Caco-2 (cell line): ENCODE measurements around the gene MCC. TPM values are rescaled to one million over a fixed set of nuclear protein-coding genes. Genes with fewer than 3 reads are reported as not detected.

Experiments
- BruUV-seq: library from RNA; stranded (reverse); fragments of 400-500 nt; replicated peaks from 2 replicates; lab custom pipeline; 2021; lab: Mats Ljungman, UMichigan
- CTCF ChIA-PET: fragments of 300-600 bp; sonication (Branson Sonifier 250); formaldehyde crosslinking; loops from one replicate; lab custom pipeline; 2022; ENCODE audit warnings: antibody characterized with exemption; lab: Charles Lee
- POLR2A ChIA-PET: fragments of 300-600 bp; sonication (Branson Sonifier 250); formaldehyde crosslinking; loops from one replicate; lab custom pipeline; 2022; ENCODE audit warnings: antibody characterized with exemption; lab: Charles Lee
- DNase-seq, 2 experiments: peaks; one replicate each; pipeline versions ENCODE4 v3.0.0 to v3.0.0-alpha.2; 2020 to 2022
- H3K27me3 ChIP-seq: replicated peaks from 2 replicates; pipeline ENCODE4 v1.6.0; 2011; ENCODE audit warnings: low read length; ENCODE audit not compliant: control insufficient read depth, insufficient read depth
- H3K36me3 ChIP-seq: 2 replicates; pipeline ENCODE4 v1.5.1; 2011; ENCODE audit warnings: low read length; ENCODE audit not compliant: control insufficient read depth, insufficient read depth
- H3K4me1 ChIP-seq: fragments of 250-450 bp; sonication (Bioruptor Pico); 2 replicates; pipeline ENCODE4 v1.5.1; 2020; ENCODE audit warnings: mild to moderate bottlenecking
- H3K4me3 ChIP-seq: 2 replicates; pipeline ENCODE4 v1.5.1; 2011; ENCODE audit warnings: low read depth, mild to moderate bottlenecking, control low read depth, low read length
- H3K9me3 ChIP-seq: fragments of 250-450 bp; sonication (Bioruptor Pico); 2 replicates; pipeline ENCODE4 v1.5.1; 2020; ENCODE audit warnings: mild to moderate bottlenecking, moderate library complexity
- H3K27ac Mint-ChIP-seq: one replicate; pipeline ENCODE4 v1.8.0; 2022; ENCODE audit warnings: mixed read lengths; ENCODE audit not compliant: unreplicated experiment
- H3K27me3 Mint-ChIP-seq: one replicate; pipeline ENCODE4 v1.8.0; 2022; ENCODE audit warnings: mixed read lengths; ENCODE audit not compliant: insufficient read depth, unreplicated experiment
- H3K36me3 Mint-ChIP-seq: one replicate; pipeline ENCODE4 v1.8.0; 2022; ENCODE audit warnings: mild to moderate bottlenecking, mixed read lengths; ENCODE audit not compliant: insufficient read depth, unreplicated experiment
- H3K4me1 Mint-ChIP-seq: one replicate; pipeline ENCODE4 v1.8.0; 2022; ENCODE audit warnings: low read depth, mixed read lengths; ENCODE audit not compliant: unreplicated experiment
- H3K4me3 Mint-ChIP-seq: one replicate; pipeline ENCODE4 v1.8.0; 2022; ENCODE audit warnings: mild to moderate bottlenecking, moderate library complexity, mixed read lengths; ENCODE audit not compliant: unreplicated experiment
- H3K9me3 Mint-ChIP-seq: one replicate; pipeline ENCODE4 v1.8.0; 2022; ENCODE audit warnings: mixed read lengths; ENCODE audit not compliant: unreplicated experiment
- intact Hi-C: fragments of 100-400 bp; cut with micrococcal nuclease; formaldehyde crosslinking; loops from one replicate; pipeline ENCODE4 v1.10.0; 2022; ENCODE audit not compliant: unreplicated experiment
- total RNA-seq: library from RNA; stranded (reverse); gene quantifications from 2 replicates; pipeline ENCODE4 v1.2.3, GENCODE V29; 2022
- TF ChIP-seq, protein P1 (sequence below), 2 experiments: fragments of 200-600 bp in 1 of 2; IDR thresholded peaks; 1 replicate in 1 of 2; 2 replicates in 1 of 2; pipeline versions ENCODE4 v1.5.1 to v1.8.0; 2011 to 2022; ENCODE audit warnings: antibody characterized with exemption in 1 of 2, control low read depth in 1 of 2, inconsistent platforms in 1 of 2, low read depth in 1 of 2, low read length in 1 of 2, mild to moderate bottlenecking in 1 of 2, moderate library complexity in 1 of 2; ENCODE audit not compliant: insufficient read depth in 1 of 2, severe bottlenecking in 1 of 2, unreplicated experiment in 1 of 2

MCC gene
- total RNA-seq, 1 experiment from 2014 or later: 0.09 TPM

- H3K27ac Mint-ChIP-seq: no peak overlapping the region
- Histone ChIP-seq H3K4me3 (no peak overlapping the region), H3K9me3 (no peaks in the 10 kb centered on the region), H3K36me3 (no peaks in the 10 kb centered on the region; the same call in 1 of the 2 replicates), H3K4me1 (no peaks in the 10 kb centered on the region; the same call in 1 of the 2 replicates), H3K27me3 (no peaks in the 10 kb centered on the region)
- TF ChIP-seq, protein P1, sequence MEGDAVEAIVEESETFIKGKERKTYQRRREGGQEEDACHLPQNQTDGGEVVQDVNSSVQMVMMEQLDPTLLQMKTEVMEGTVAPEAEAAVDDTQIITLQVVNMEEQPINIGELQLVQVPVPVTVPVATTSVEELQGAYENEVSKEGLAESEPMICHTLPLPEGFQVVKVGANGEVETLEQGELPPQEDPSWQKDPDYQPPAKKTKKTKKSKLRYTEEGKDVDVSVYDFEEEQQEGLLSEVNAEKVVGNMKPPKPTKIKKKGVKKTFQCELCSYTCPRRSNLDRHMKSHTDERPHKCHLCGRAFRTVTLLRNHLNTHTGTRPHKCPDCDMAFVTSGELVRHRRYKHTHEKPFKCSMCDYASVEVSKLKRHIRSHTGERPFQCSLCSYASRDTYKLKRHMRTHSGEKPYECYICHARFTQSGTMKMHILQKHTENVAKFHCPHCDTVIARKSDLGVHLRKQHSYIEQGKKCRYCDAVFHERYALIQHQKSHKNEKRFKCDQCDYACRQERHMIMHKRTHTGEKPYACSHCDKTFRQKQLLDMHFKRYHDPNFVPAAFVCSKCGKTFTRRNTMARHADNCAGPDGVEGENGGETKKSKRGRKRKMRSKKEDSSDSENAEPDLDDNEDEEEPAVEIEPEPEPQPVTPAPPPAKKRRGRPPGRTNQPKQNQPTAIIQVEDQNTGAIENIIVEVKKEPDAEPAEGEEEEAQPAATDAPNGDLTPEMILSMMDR (IDR thresholded peaks at IDR 0.05; ENCODE audit: insufficient read depth in 1 of 2, low read depth in 1 of 2, low read length in 1 of 2, severe bottlenecking in 1 of 2, unreplicated experiment in 1 of 2): no peak
- no peak for DNase-seq
- CTCF ChIA-PET: no interaction called here
- no peaks in the 10 kb centered on the region for H3K9me3 Mint-ChIP-seq
- H3K27me3 Mint-ChIP-seq: no peaks in the 10 kb centered on the region
- no peaks in the 10 kb centered on the region for H3K4me1 Mint-ChIP-seq
- intact Hi-C loops: no loop called here
- POLR2A ChIA-PET: no interaction called here
- BruUV-seq: no TSS peak
- H3K36me3 Mint-ChIP-seq: peaks cover 86% of the 10 kb centered on the region
- no peak overlapping the region for H3K4me3 Mint-ChIP-seq
Observed at GRCh38 chr5:113024076-113024697, 464.1 kb downstream of the MCC start.

DNA sequence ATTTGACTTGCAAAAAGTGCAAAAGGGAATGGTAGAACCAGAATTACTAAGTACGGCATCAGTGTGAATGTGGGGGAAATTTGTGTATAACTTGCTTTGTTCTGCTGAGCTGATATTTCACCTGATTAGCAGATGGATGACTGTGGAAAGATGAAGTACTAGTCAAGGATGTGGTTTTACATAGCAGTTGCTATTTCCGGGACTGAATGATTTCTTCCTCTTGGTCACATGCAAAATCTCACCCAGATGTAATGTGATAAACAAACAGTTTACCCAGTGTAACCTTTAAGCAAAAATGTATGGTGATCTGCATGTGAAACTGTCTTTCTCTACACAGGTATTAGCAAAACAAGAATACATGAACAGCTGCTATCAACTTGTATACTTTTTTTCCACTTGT is 465.6 kb downstream of the MCC start:
- no peak for DNase-seq
- TF ChIP-seq, protein P1 (IDR thresholded peaks at IDR 0.05; ENCODE audit: insufficient read depth in 1 of 2, low read depth in 1 of 2, low read length in 1 of 2, severe bottlenecking in 1 of 2, unreplicated experiment in 1 of 2): no peak
- no peaks in the 10 kb centered on the region for H3K27me3 ChIP-seq
- H3K36me3 ChIP-seq: no peaks in the 10 kb centered on the region; the same call in 1 of the 2 replicates
- Mint-ChIP-seq H3K36me3 (peaks cover 89% of the 10 kb centered on the region), H3K4me1 (peaks cover 4% of the 10 kb centered on the region), H3K9me3 (no peaks in the 10 kb centered on the region), H3K4me3 (no peak overlapping the region), H3K27ac (no peak overlapping the region), H3K27me3 (no peaks in the 10 kb centered on the region)
- intact Hi-C loops: no loop called here
- H3K9me3 ChIP-seq: no peaks in the 10 kb centered on the region
- no peak overlapping the region for H3K4me3 ChIP-seq
- ChIA-PET POLR2A (no interaction called here), CTCF (no interaction called here)
- no peaks in the 10 kb centered on the region; the same call in 1 of the 2 replicates for H3K4me1 ChIP-seq
- no TSS peak for BruUV-seq

- Mint-ChIP-seq H3K4me3 (no peak overlapping the region), H3K27me3 (no peaks in the 10 kb centered on the region), H3K36me3 (peaks cover 78% of the 10 kb centered on the region), H3K9me3 (no peaks in the 10 kb centered on the region), H3K27ac (no peak overlapping the region), H3K4me1 (peaks cover 4% of the 10 kb centered on the region)
- no peaks in the 10 kb centered on the region; the same call in 1 of the 2 replicates for H3K4me1 ChIP-seq
- TF ChIP-seq, protein P1 (IDR thresholded peaks at IDR 0.05; ENCODE audit: insufficient read depth in 1 of 2, low read depth in 1 of 2, low read length in 1 of 2, severe bottlenecking in 1 of 2, unreplicated experiment in 1 of 2): no peak
- H3K9me3 ChIP-seq: no peaks in the 10 kb centered on the region
- DNase-seq: no peak
- ChIA-PET POLR2A (no interaction called here), CTCF (no interaction called here)
- no peaks in the 10 kb centered on the region; the same call in 1 of the 2 replicates for H3K36me3 ChIP-seq
- no peaks in the 10 kb centered on the region for H3K27me3 ChIP-seq
- intact Hi-C loops: no loop called here
- no peak overlapping the region for H3K4me3 ChIP-seq
- BruUV-seq: no TSS peak
Observed at GRCh38 chr5:113020461-113021273, 467.6 kb downstream of the MCC start.
